SU-DHL-6 (cell line): ENCODE data around the gene PRKCA.

Source experiments
- CTCF ChIP-seq: fragments of 200-600 bp; sonication (generic); IDR thresholded peaks from one replicate; pipeline ENCODE4 v1.5.1; 2017; ENCODE audit warnings: antibody characterized with exemption, mild to moderate bottlenecking, low read length, moderate library complexity; ENCODE audit not compliant: insufficient read depth, poor library complexity, severe bottlenecking
- EZH2phosphoT487 ChIP-seq: fragments of 200-600 bp; sonication (generic), shearing (Covaris generic); conservative IDR thresholded peaks from 2 replicates; pipeline ENCODE4 v1.6.1; 2018; ENCODE audit warnings: mild to moderate bottlenecking, antibody characterized with exemption, low read length, moderate library complexity, mixed read lengths

GRCh38 chr17:66355510-66355909 is 53.1 kb downstream of the PRKCA start:
- TF ChIP-seq EZH2phosphoT487: no peak
- no peak for TF ChIP-seq CTCF
